ENCODE measurements around the gene SNRNP40.

- TF ChIP-seq CUX1 (IDR thresholded peaks at IDR 0.05; ENCODE audit: insufficient replicate concordance, low read depth, low read length): no peak
- TF ChIP-seq MYC (IDR thresholded peaks at IDR 0.05; ENCODE audit: insufficient read depth, insufficient read length, insufficient replicate concordance, low read length, severe bottlenecking): no peak
- no peak for TF ChIP-seq ELK1 (IDR thresholded peaks at IDR 0.05; ENCODE audit: low read depth, low read length)
- no peak for TF ChIP-seq CTCF (IDR thresholded peaks at IDR 0.05 in 2 of 3, conservative IDR thresholded peaks at IDR 0.05 in 1 of 3; ENCODE audit: control insufficient read depth in 2 of 3, extremely low read depth in 1 of 3, insufficient read depth in 1 of 3, low read depth in 3 of 3, low read length in 3 of 3)
- no peak for TF ChIP-seq POLR2A (IDR thresholded peaks at IDR 0.05; ENCODE audit: low read depth, low read length)
- TF ChIP-seq JUND (IDR thresholded peaks at IDR 0.05; ENCODE audit: low read depth, low read length): no peak
These were observed 52.9 kb downstream of the SNRNP40 start for GRCh38 chr1:31243501-31244286.

All from GM12878 (cell line).